GM20000 (cell line): ENCODE measurements around the gene PPP1R2B.
A peak's percentile ranks its signal among the peaks of the same experiment; 100 is the strongest.

Experiments
- DNase-seq: peaks from one replicate; pipeline ENCODE4 v3.0.0; 2012; ENCODE audit warnings: low spot score
- TF ChIP-seq, protein P1 (sequence below): IDR thresholded peaks from 2 replicates; pipeline ENCODE4 v1.5.1; 2012; ENCODE audit warnings: mild to moderate bottlenecking, control low read depth; ENCODE audit errors: extremely low read depth, missing control alignments

Gene PPP1R2B

DNA sequence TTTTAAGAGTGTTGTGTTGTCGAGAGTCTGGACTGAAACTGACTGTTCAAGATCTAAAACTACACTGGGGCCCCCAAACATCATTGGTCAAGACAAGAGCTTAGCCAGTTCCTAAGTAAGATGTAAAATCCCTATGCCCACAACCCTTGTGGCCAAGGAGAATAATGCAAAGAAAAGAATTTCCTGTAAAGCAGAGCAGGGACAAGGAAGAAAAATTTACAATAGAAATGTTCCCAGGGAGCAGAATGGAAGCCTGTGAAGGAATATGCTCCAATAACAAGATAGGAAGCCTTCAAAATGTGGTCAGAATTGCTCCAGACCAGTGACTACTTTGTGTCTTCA is 20.4 kb downstream of the PPP1R2B start:
- TF ChIP-seq, protein P1, sequence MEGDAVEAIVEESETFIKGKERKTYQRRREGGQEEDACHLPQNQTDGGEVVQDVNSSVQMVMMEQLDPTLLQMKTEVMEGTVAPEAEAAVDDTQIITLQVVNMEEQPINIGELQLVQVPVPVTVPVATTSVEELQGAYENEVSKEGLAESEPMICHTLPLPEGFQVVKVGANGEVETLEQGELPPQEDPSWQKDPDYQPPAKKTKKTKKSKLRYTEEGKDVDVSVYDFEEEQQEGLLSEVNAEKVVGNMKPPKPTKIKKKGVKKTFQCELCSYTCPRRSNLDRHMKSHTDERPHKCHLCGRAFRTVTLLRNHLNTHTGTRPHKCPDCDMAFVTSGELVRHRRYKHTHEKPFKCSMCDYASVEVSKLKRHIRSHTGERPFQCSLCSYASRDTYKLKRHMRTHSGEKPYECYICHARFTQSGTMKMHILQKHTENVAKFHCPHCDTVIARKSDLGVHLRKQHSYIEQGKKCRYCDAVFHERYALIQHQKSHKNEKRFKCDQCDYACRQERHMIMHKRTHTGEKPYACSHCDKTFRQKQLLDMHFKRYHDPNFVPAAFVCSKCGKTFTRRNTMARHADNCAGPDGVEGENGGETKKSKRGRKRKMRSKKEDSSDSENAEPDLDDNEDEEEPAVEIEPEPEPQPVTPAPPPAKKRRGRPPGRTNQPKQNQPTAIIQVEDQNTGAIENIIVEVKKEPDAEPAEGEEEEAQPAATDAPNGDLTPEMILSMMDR, result no peak
- no peak for DNase-seq

DNA sequence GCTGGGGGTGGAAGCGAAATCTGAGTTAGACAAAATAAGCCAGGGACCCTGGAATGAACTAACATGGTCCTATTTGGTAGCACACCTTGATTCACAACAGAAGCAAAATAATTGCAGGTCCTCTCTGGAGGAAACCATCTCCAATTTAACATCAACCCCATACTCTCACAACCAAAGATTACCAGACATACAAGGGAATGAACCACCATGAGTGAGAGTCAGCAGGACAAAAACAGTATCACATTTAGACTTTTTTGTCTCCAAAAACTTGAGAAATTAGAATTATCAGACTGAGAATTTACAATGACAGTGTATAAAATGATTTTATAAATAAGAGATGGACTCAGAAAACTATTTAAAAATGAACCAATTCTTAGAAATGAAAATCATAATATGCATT is 21.1 kb downstream of the PPP1R2B start:
- TF ChIP-seq, protein P1, result no peak
- no peak for DNase-seq

GRCh38 chr5:156879665-156880285 is 29.7 kb downstream of the PPP1R2B start:
- TF ChIP-seq, protein P1, result no peak
- no peak for DNase-seq

DNA sequence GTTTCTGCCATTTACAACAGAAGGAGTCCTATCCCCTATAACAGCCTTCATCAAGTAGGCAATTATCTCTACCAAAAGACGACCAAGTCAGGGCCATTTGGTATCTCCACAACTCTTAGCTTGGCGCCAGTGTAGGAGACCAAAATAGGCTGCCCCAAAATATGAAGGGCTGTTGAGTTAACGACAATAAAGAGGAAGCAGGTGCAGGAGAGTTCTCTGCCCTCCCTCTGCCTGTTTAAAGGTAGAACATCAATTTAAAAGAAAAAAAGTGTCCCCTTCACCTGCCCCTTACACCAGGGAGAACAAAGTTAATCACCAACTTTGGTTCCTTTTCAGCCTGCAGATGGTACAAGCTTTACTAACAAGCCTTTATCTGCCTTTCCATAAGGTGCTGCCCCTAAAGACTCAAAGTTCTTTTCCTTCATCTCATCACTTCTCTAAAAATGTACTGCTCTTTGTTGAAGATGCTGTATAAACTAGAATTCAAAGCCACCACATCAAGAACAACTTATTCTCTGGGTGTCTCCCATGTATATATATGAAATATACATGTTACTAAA is 33.3 kb downstream of the PPP1R2B start:
- no peak for DNase-seq
- TF ChIP-seq, protein P1, result no peak

DNA sequence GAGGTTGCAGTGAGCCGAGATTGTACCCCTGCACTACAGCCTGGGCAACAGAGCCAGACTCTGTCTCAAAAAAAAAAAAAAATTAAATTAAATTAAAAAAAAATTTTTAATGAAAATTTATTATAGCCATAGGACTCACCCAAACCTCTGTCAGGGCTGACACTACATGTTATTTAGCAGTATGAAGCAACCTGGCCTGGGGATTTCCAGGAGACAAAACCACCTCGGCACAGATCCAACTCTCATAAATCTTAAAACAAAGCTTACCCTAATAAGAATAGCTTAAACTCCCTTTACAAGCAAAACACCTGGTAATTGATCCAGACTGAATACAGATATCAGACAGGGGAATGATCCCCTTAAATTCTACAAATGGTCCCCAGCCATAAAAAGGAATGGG is 38.4 kb downstream of the PPP1R2B start:
- DNase-seq, result no peak
- TF ChIP-seq, protein P1, result no peak

- TF ChIP-seq, protein P1, result no peak
- DNase-seq, result peak; percentile 26
Measured at GRCh38 chr5:156892223-156892622, 42.1 kb downstream of the PPP1R2B start.

GRCh38 chr5:156892864-156893263 is 42.8 kb downstream of the PPP1R2B start:
- no peak for DNase-seq
- TF ChIP-seq, protein P1, result no peak
